ENCODE data around the gene ADD2. TPM values are rescaled to one million over a fixed set of nuclear protein-coding genes. Genes with fewer than 3 reads are reported as not detected.

The ADD2 gene
- total RNA-seq, 1 donor from 2014 or later = not detected

GRCh38 chr2:70779491-70779890, 11.5 kb upstream of the ADD2 start:
- FAIRE-seq (no peak), DNase-seq (ENCODE audit: low read depth) (no peak)
- Histone ChIP-seq H3K36me3 (ENCODE audit: control insufficient read depth, insufficient read depth, low read length) (no peaks in the 10 kb centered on the region), H3K27me3 (ENCODE audit: control insufficient read depth, insufficient read depth, low read length) (peaks cover 2% of the 10 kb centered on the region), H3K4me3 (ENCODE audit: low read depth, low read length) (no peak overlapping the region)
- no peak for TF ChIP-seq CTCF (IDR thresholded peaks at IDR 0.05; ENCODE audit: insufficient read depth, low read length, severe bottlenecking)

- no peak for TF ChIP-seq CTCF (IDR thresholded peaks at IDR 0.05; ENCODE audit: insufficient read depth, low read length, severe bottlenecking)
- peaks cover 2% of the 10 kb centered on the region for H3K27me3 ChIP-seq (ENCODE audit: control insufficient read depth, insufficient read depth, low read length)
- FAIRE-seq = no peak
Observed at GRCh38 chr2:70778676-70779075, 10.7 kb upstream of the ADD2 start.

GRCh38 chr2:70777450-70777849, 9.4 kb upstream of the ADD2 start:
- DNase-seq (ENCODE audit: low read depth) = peak; percentile 43
- no peak for TF ChIP-seq CTCF (IDR thresholded peaks at IDR 0.05; ENCODE audit: insufficient read depth, low read length, severe bottlenecking)
- Histone ChIP-seq H3K36me3 (ENCODE audit: control insufficient read depth, insufficient read depth, low read length) (no peaks in the 10 kb centered on the region), H3K4me3 (ENCODE audit: low read depth, low read length) (no peak overlapping the region), H3K27me3 (ENCODE audit: control insufficient read depth, insufficient read depth, low read length) (peaks cover 2% of the 10 kb centered on the region)
- FAIRE-seq = no peak

More at GRCh38 chr2:70778676-70779075, 10.7 kb upstream of the ADD2 start:
- H3K4me3 ChIP-seq (ENCODE audit: low read depth, low read length) = no peak overlapping the region
- H3K36me3 ChIP-seq (ENCODE audit: control insufficient read depth, insufficient read depth, low read length) = no peaks in the 10 kb centered on the region
- DNase-seq (ENCODE audit: low read depth) = no peak

- no peak for TF ChIP-seq CTCF (IDR thresholded peaks at IDR 0.05; ENCODE audit: insufficient read depth, low read length, severe bottlenecking)
- no peak overlapping the region for H3K4me3 ChIP-seq (ENCODE audit: low read depth, low read length)
- H3K36me3 ChIP-seq (ENCODE audit: control insufficient read depth, insufficient read depth, low read length) = no peaks in the 10 kb centered on the region
- peaks cover 2% of the 10 kb centered on the region for H3K27me3 ChIP-seq (ENCODE audit: control insufficient read depth, insufficient read depth, low read length)
- DNase-seq (ENCODE audit: low read depth) (no peak), FAIRE-seq (no peak)
Observed at GRCh38 chr2:70776266-70776665, 8.3 kb upstream of the ADD2 start.

GRCh38 chr2:70775141-70775540, 7.1 kb upstream of the ADD2 start:
- TF ChIP-seq CTCF (IDR thresholded peaks at IDR 0.05; ENCODE audit: insufficient read depth, low read length, severe bottlenecking) = no peak
- DNase-seq (ENCODE audit: low read depth) (no peak), FAIRE-seq (no peak)
- H3K4me3 ChIP-seq (ENCODE audit: low read depth, low read length) = no peak overlapping the region
- no peaks in the 10 kb centered on the region for H3K36me3 ChIP-seq (ENCODE audit: control insufficient read depth, insufficient read depth, low read length)
- peaks cover 3% of the 10 kb centered on the region for H3K27me3 ChIP-seq (ENCODE audit: control insufficient read depth, insufficient read depth, low read length)

- no peaks in the 10 kb centered on the region for H3K36me3 ChIP-seq (ENCODE audit: control insufficient read depth, insufficient read depth, low read length)
- DNase-seq (ENCODE audit: low read depth) (no peak), FAIRE-seq (no peak)
- no peak for TF ChIP-seq CTCF (IDR thresholded peaks at IDR 0.05; ENCODE audit: insufficient read depth, low read length, severe bottlenecking)
- H3K27me3 ChIP-seq (ENCODE audit: control insufficient read depth, insufficient read depth, low read length) = peaks cover 22% of the 10 kb centered on the region
- no peak overlapping the region for H3K4me3 ChIP-seq (ENCODE audit: low read depth, low read length)
Observed at GRCh38 chr2:70772486-70773155, 4.6 kb upstream of the ADD2 start.
